ENCODE results near the gene UBE2N. TPM values are rescaled to one million over a fixed set of nuclear protein-coding genes. Genes with fewer than 3 reads are reported as not detected.
"Not testable (repeated sequence)": the region's sequence is repeated elsewhere in the genome, so short reads cannot be mapped to it uniquely, and the experiment has no call there.

The UBE2N gene
- total RNA-seq, 1 experiment from 2014 or later = 177 TPM

- no peaks in the 10 kb centered on the region for H3K27me3 ChIP-seq (replicated peaks; ENCODE audit: insufficient read depth, low read depth, low read length, poor library complexity)
- H3K27ac ChIP-seq (ENCODE audit: low read depth, low read length, poor library complexity, severe bottlenecking) = no peak overlapping the region
- no peaks in the 10 kb centered on the region for H3K9me3 ChIP-seq (ENCODE audit: low read depth, low read length, poor library complexity, severe bottlenecking)
- peaks cover 33% of the 10 kb centered on the region for H3K36me3 ChIP-seq (ENCODE audit: insufficient read depth, low read length, poor library complexity, severe bottlenecking)
- H3K4me3 ChIP-seq (ENCODE audit: low read depth, low read length, poor library complexity, severe bottlenecking) = no peak overlapping the region
- intact Hi-C loops (cut with micrococcal nuclease; ENCODE audit: unreplicated experiment) = no loop called here
- DNase-seq (ENCODE audit: low spot score) = no peak
- ChIA-PET POLR2A (ENCODE audit: low non-redundant PET) (no interaction called here), CTCF (no interaction called here)
- TF ChIP-seq CTCF (conservative IDR thresholded peaks at IDR 0.05; ENCODE audit: low read depth, low read length) (no peak), EZH2 (IDR thresholded peaks at IDR 0.05; ENCODE audit: borderline replicate concordance, low read depth, low read length, poor library complexity, severe bottlenecking) (no peak)
- peaks cover 14% of the 10 kb centered on the region for H3K4me1 ChIP-seq (ENCODE audit: insufficient read depth, low read length, poor library complexity, severe bottlenecking)
- no TSS peak for BruUV-seq (replicated peaks)
Observed at GRCh38 chr12:93402333-93403311, 39.1 kb downstream of the UBE2N start.

- DNase-seq (ENCODE audit: low spot score); H3K4me3 ChIP-seq (ENCODE audit: low read depth, low read length, poor library complexity, severe bottlenecking); H3K27me3 ChIP-seq (replicated peaks; ENCODE audit: insufficient read depth, low read depth, low read length, poor library complexity); POLR2A ChIA-PET (ENCODE audit: low non-redundant PET); H3K9me3 ChIP-seq (ENCODE audit: low read depth, low read length, poor library complexity, severe bottlenecking); BruUV-seq (replicated peaks); H3K27ac ChIP-seq (ENCODE audit: low read depth, low read length, poor library complexity, severe bottlenecking): not testable (repeated sequence)
- Histone ChIP-seq H3K36me3 (ENCODE audit: insufficient read depth, low read length, poor library complexity, severe bottlenecking) (peaks cover 52% of the 10 kb centered on the region), H3K4me1 (ENCODE audit: insufficient read depth, low read length, poor library complexity, severe bottlenecking) (peaks cover 11% of the 10 kb centered on the region)
- CTCF ChIA-PET = interaction anchor here (2.7 kb wide), 1 partner anchor 412 kb away, joined by 21 read pairs; no protein-coding TSS in a partner anchor
- intact Hi-C loops (cut with micrococcal nuclease; ENCODE audit: unreplicated experiment) = loop anchor here (5.0 kb wide), 4 partner anchors 197 to 682 kb away; no protein-coding TSS in a partner anchor
Observed at GRCh38 chr12:93399183-93399863, 42.4 kb downstream of the UBE2N start.

GRCh38 chr12:93397412-93397811 lies 44.3 kb downstream of the UBE2N start:
- POLR2A ChIA-PET (ENCODE audit: low non-redundant PET) = no interaction called here
- Histone ChIP-seq H3K36me3 (ENCODE audit: insufficient read depth, low read length, poor library complexity, severe bottlenecking) (peaks cover 41% of the 10 kb centered on the region), H3K4me1 (ENCODE audit: insufficient read depth, low read length, poor library complexity, severe bottlenecking) (peaks cover 3% of the 10 kb centered on the region), H3K4me3 (ENCODE audit: low read depth, low read length, poor library complexity, severe bottlenecking) (no peak overlapping the region), H3K27me3 (replicated peaks; ENCODE audit: insufficient read depth, low read depth, low read length, poor library complexity) (no peaks in the 10 kb centered on the region), H3K27ac (ENCODE audit: low read depth, low read length, poor library complexity, severe bottlenecking) (no peak overlapping the region), H3K9me3 (ENCODE audit: low read depth, low read length, poor library complexity, severe bottlenecking) (no peaks in the 10 kb centered on the region)
- TF ChIP-seq CTCF (conservative IDR thresholded peaks at IDR 0.05; ENCODE audit: low read depth, low read length) (no peak), EZH2 (IDR thresholded peaks at IDR 0.05; ENCODE audit: borderline replicate concordance, low read depth, low read length, poor library complexity, severe bottlenecking) (no peak)
- CTCF ChIA-PET = interaction anchor here (0.6 to 2.7 kb wide), 3 partner anchors 24 to 410 kb away, joined by 9 to 21 read pairs (median 15); no protein-coding TSS in a partner anchor
- no TSS peak for BruUV-seq (replicated peaks)
- intact Hi-C loops (cut with micrococcal nuclease; ENCODE audit: unreplicated experiment) = loop anchor here (5.0 kb wide), 4 partner anchors 195 to 680 kb away; no protein-coding TSS in a partner anchor
- no peak for DNase-seq (ENCODE audit: low spot score)

Data from A673 (cell line).